Activated CD4-positive, alpha-beta T cell treated with anti-CD3 and anti-CD28 coated beads, Interleukin-2, amount 50 U/mL, for 1 hour (primary cell): ENCODE results near the gene ETFA.
"Not testable (repeated sequence)": the region's sequence is repeated elsewhere in the genome, so short reads cannot be mapped to it uniquely, and the experiment has no call there.

ENCODE experiments used
- DNase-seq: peaks from one replicate; pipeline ENCODE4 v3.0.0-alpha.2; 2020

The ETFA gene

GRCh38 chr15:76270876-76271275 is 40.4 kb downstream of the ETFA start:
- DNase-seq, result no peak

- DNase-seq, result no peak
Measured at GRCh38 chr15:76267077-76267476, 44.2 kb downstream of the ETFA start.

GRCh38 chr15:76265769-76266168 is 45.5 kb downstream of the ETFA start:
- DNase-seq, result not testable (repeated sequence)

GRCh38 chr15:76260246-76260938 is 50.9 kb downstream of the ETFA start:
- no peak for DNase-seq

GRCh38 chr15:76259392-76259791 is 51.9 kb downstream of the ETFA start:
- no peak for DNase-seq

- no peak for DNase-seq
Measured at GRCh38 chr15:76258460-76258859, 52.8 kb downstream of the ETFA start.

- DNase-seq, result no peak
Measured at GRCh38 chr15:76253691-76254473, 57.4 kb downstream of the ETFA start.

GRCh38 chr15:76252249-76252648 is 59.0 kb downstream of the ETFA start:
- DNase-seq, result no peak

GRCh38 chr15:76251717-76252116 is 59.6 kb downstream of the ETFA start:
- no peak for DNase-seq

- DNase-seq, result no peak
Measured at GRCh38 chr15:76245072-76245610, 66.1 kb downstream of the ETFA start.

GRCh38 chr15:76239786-76240185 is 71.5 kb downstream of the ETFA start:
- no peak for DNase-seq

- DNase-seq, result no peak
Measured at GRCh38 chr15:76236350-76236749, 74.9 kb downstream of the ETFA start.

GRCh38 chr15:76235186-76235826 is 76.0 kb downstream of the ETFA start:
- no peak for DNase-seq

- no peak for DNase-seq
Measured at GRCh38 chr15:76234337-76234889, 76.9 kb downstream of the ETFA start.

- no peak for DNase-seq
Measured at GRCh38 chr15:76233921-76234320, 77.3 kb downstream of the ETFA start.

- no peak for DNase-seq
Measured at GRCh38 chr15:76229266-76229665, 82.0 kb downstream of the ETFA start.

GRCh38 chr15:76223521-76223920 is 87.7 kb downstream of the ETFA start:
- DNase-seq, result no peak

GRCh38 chr15:76222159-76222558 is 89.1 kb downstream of the ETFA start:
- no peak for DNase-seq

- DNase-seq, result no peak
Measured at GRCh38 chr15:76221085-76221767, 90.0 kb downstream of the ETFA start.

- DNase-seq, result no peak
Measured at GRCh38 chr15:76217882-76218217, 93.4 kb downstream of the ETFA start.

GRCh38 chr15:76217029-76217881 is 94.0 kb downstream of the ETFA start:
- no peak for DNase-seq

GRCh38 chr15:76215634-76216033 is 95.6 kb downstream of the ETFA start:
- DNase-seq, result no peak
